Skin of body (tissue), 2 donors: ENCODE results near the gene FAM237B. TPM values are rescaled to one million over a fixed set of nuclear protein-coding genes. Genes with fewer than 3 reads are reported as not detected.
A peak's percentile ranks its signal among the peaks of the same experiment; 100 is the strongest.
"Not testable (repeated sequence)": the region's sequence is repeated elsewhere in the genome, so short reads cannot be mapped to it uniquely, and the experiment has no call there.

Experiments
- DNase-seq: peaks from one replicate; lab custom pipeline; 2025; lab: John Stamatoyannopoulos, UW
- total RNA-seq: library from RNA; depleted of rRNA; stranded (reverse); fragments of >200 nt; gene quantifications from one replicate; pipeline ENCODE4 v1.2.3, GENCODE V29; 2014

FAM237B gene
- total RNA-seq: not detected

DNA sequence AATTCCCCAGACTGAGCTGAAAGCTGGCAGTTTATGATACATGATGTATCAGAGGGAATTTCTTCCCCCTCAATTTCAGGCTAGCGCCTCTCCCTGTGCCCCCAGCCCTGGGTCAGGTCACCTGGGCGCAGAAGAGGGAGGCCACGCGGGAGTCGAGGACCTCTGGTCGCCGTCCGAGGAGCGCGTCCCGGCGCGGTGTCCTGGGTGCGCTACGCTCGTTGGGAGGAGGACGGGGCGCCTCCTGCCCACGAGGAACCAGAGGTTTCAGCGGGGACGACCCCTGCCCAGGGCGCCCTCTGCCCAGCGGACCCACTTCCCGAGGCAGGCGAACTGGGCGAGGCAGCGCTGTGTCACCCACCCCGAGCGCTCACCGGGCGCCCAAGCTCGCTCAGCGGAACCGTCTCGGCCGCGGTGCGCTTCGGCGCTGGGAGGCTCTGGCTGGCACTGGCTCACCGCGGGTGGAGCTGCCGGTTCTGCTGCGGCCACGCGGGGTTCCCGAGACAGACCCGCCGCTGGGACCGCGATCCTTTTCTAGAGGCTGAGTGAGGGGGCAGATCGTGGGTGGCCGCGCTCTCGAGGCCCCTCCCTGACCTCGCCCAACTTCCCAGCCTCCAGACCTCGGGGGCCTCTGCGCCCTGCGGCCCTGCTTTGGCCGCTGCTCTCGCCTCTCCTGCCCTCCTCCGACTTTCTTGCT, at the start of gene FAM237B:
TSS of gene FAM237B (minus strand) at position 504 of the 694 bp plus-strand sequence. CDS start 1,556 bp downstream, outside the sequence.
- no peak for DNase-seq

DNA sequence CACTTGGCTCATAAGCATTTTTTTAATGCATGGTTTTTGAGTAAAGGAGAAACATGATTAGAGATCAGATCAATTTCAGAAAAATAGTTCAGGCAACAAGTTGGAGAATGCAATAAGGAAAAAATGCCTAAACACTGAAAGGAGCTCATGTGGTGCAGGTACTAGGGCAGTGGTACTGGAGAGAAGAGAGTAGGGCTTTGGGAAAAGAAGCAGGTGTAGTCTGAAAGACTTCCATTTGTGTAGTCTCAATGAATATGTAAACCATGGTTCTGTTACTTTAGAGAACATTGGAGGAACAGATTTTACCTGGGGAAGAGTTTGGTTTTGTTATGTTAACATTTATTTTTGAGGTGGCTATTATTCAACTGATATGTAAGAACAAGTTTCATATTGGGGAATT, 30.9 kb upstream of the FAM237B start:
- no peak for DNase-seq

DNA sequence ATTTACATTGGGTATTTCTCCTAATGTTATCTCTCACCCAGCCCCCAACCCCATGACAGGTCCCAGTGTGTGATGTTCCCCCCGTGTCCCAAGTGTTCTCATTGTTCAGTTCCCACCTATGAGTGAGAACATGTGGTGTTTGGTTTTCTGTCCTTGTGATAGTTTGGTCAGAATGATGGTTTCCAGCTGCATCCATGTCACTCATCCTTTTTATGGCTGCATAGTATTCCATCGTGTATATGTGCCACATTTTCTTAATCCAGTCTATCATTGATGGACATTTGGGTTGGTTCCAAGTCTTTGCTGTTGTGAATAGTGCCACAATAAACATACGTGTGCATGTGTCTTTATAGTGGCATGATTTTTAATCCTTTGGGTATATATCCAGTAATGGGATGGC, 28.9 kb upstream of the FAM237B start:
- not testable (repeated sequence) for DNase-seq

- no peak for DNase-seq
These were observed 28.2 kb upstream of the FAM237B start for GRCh38 chr7:90349305-90349704.

DNA sequence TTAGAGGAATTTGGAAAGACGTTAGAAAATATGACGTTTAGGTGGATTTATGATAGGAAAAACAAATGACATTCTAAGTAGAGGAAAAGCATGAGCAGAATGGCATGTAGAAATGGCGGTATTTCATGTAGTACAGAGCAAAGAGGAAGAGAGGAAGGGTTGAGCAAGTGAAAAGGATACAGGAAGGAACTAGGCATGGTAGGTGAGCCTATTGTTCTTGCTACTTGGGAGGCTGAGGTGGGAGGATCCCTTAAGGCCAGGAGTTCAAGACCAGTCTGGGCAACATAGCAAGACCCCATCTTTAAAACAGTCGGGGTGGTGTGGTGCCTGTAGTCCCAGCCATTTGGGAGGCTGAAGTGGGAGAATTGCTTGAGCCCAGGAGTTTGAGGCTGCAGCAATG, 26.7 kb upstream of the FAM237B start:
- no peak for DNase-seq

- DNase-seq: peak; percentile 96
These were observed 25.4 kb upstream of the FAM237B start, which contains the start of gene GTPBP10 for GRCh38 chr7:90346336-90347125. Gene GTPBP10 (plus strand): TSS chr7:90346716. CDS start chr7:90346742, 26 bp downstream.

DNA sequence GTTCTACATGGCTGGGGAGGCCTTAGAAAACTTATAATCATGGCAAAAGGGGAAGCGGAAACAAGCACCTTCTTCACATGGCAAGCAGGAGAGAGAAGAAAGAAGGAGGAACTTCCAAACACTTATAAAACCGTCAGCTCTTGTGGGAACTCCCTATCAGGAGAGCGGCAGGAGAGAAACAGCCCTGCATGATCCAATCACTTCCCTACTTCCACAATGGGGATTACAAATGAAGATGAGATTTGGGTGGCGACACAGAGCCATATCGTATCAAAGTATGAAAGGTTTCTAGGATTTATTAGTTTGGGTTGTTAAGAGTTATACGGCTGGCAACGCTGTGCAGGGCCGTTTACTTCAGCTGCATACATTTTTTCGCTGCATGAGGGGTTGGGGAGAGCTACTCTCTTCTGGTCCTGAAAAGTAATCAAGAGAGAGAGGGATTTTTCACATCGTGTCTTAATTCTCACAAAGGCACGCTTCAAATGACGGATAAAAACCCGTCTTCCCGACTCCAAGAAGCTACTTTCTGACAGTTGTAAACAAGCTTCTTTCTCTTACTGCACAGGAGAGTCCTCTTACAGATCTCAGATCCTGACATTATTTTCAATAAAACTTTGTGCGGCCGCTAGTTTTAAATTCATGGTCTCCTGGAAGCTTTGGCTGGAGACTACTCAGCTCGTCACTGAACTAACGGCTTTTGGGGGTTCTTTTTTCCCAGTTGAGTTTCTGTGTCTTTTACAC, 24.7 kb upstream of the FAM237B start:
- peak; percentile 48 for DNase-seq

- no peak for DNase-seq
These were observed 23.9 kb upstream of the FAM237B start for GRCh38 chr7:90345016-90345415.

DNA sequence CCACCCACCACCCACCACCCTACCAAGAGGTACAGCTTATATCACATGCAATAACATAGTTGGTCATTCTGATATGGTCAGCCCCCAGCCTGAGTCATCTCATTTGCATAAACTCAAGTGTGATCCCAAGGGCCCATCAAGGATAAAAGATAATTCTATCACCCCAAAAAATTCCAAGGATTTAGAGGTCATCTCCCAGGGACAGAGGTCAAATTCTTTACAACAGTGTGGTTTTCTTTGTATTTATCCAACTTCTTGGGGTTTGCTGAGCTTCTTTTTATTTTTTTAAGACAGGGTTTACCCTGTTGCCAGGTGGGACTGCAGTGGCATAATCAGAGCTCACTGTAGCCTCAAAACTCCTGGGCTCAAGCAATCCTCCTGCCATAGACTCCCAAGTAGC, 16.0 kb upstream of the FAM237B start:
- no peak for DNase-seq

- DNase-seq: not testable (repeated sequence)
These were observed 13.8 kb upstream of the FAM237B start for GRCh38 chr7:90334926-90335325.

GRCh38 chr7:90334193-90334843, 13.2 kb upstream of the FAM237B start:
- no peak for DNase-seq

DNA sequence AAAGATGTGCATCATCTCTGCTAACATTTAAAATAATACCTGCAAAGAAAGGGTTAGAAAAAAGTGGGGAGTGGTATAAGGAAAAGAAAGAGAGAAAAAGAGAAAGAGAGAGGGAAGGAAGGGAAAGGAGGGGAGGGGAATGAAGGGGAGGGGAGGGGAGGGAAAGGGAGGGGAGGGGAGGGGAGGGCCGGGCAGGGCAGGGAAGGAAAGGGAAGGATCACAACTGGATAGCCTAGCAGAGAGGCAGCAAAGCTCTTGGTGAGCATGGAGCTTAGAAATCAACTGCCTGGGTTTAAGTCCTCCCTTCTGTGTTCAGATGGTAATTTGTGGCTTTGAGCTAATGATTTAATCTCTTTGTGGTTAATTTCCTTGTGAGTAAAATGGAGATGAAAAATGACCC, 5.4 kb upstream of the FAM237B start:
- no peak for DNase-seq

DNA sequence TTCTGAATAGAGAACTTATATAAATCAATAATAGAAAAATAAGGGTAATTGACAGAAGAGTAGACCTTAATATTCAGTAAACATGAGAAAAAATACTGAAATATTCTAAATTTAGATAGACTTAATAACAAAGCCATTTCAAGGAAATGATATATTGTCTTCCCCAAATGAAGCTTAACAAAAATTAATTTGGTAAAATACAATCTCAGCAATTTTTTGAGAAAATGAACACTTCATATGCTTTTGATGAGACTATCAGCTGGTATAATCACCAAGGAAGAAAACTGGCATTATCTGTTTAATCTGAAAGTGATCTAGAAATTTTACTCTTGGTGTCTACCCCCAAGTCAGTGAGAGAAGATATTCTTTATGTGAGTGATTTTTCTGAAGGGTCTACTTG, 1.7 kb upstream of the FAM237B start:
- DNase-seq: no peak

DNA sequence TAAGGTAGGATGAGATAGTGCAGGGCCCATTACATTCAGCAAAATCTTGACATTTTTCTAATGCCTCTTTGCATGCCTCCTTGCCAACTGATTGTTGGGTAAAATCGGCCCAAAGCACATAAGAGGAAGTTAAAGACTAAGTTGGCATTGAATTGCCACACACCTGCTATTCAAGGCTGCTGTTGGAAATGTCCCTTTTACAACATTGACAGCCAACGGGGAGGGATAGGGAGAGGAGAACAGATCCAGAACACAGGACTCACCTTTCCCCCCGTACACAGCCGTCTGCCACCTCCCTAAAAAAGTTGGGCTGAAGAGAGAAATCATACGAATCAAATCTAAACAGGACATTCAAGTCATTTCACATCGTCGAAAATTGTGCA, 695 bp downstream of the FAM237B start:
- DNase-seq: no peak

DNA sequence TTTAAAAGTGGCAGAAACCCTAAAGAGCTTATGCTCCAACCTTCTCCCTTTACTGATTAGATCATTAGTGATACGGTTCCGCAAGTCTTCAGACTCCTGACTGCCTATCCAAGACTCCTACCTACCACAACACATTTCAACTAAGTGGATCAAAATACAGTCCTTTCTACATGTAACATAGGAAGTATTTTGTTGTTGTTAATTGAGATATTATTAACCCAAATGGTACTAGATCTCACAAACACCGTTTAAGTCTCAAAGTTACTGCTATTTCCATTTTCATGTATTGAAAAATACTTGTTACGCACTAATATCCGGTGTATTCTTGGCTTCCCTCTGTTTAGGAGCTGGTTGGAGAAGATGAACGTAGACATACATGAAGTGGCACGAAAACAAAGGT, 1.1 kb downstream of the FAM237B start:
- DNase-seq: no peak

GRCh38 chr7:90313907-90314306, 7.2 kb downstream of the FAM237B start:
- DNase-seq: no peak

DNA sequence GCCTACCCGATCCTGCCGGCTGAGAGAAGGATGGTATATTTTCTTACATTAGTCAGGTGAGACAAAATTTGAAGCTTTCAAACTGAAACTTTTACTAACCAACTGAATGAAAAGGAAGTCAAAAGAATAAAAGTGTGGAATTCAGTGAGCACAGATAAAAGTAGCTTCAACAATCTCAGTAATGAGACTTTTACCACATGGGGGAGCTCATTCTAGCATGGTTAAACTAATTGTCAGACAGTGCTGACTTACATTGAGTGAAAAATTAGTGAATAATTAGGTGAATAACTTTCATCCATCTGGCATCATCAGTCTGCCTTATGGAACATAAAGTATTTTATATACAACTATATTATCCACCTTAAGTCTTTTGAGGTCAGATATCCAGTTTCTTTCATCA, 8.4 kb downstream of the FAM237B start:
- DNase-seq: no peak

DNA sequence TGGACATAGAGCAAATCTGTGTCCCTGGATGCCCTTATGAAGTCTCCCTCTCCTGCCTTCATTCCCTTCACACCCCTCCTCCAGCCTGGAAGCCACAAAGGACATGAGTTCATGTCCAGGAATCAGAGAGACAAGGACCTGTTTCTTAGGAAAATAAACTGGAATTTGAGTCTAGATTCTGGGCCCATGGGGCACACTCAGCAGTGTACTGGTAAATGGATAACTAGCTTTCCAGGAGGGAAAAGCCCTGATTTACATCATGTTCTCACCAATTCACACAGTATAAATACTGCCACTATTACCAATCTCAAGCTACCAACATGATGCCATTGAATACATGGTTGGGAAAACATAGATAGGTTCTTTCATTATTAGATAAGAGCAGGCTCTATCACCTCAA, 9.9 kb downstream of the FAM237B start:
- no peak for DNase-seq

DNA sequence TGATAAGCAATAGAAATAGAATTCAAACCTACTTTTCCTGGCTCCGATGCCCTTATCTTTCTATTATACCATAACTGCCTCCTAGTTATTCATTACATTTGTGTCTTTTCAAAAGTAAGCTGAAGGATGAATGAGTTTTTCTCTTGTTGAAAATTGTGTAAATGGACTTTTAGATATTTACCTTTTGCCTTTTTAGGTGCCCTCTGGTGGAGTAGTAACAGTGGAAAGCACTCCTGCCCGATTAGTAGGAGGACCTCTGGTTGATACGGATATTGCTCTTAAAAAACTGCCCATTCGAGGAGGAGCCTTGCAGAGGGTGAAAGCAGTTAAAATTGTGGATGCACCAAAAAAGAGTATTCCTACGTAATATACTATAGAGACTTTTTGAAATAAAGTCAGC, 11.2 kb downstream of the FAM237B start:
- no peak for DNase-seq

- DNase-seq: no peak
These were observed 17.9 kb downstream of the FAM237B start for GRCh38 chr7:90303241-90303640.

GRCh38 chr7:90298145-90299038, 22.7 kb downstream of the FAM237B start:
- no peak for DNase-seq
